ENCODE results near the gene C20orf202.

DNA sequence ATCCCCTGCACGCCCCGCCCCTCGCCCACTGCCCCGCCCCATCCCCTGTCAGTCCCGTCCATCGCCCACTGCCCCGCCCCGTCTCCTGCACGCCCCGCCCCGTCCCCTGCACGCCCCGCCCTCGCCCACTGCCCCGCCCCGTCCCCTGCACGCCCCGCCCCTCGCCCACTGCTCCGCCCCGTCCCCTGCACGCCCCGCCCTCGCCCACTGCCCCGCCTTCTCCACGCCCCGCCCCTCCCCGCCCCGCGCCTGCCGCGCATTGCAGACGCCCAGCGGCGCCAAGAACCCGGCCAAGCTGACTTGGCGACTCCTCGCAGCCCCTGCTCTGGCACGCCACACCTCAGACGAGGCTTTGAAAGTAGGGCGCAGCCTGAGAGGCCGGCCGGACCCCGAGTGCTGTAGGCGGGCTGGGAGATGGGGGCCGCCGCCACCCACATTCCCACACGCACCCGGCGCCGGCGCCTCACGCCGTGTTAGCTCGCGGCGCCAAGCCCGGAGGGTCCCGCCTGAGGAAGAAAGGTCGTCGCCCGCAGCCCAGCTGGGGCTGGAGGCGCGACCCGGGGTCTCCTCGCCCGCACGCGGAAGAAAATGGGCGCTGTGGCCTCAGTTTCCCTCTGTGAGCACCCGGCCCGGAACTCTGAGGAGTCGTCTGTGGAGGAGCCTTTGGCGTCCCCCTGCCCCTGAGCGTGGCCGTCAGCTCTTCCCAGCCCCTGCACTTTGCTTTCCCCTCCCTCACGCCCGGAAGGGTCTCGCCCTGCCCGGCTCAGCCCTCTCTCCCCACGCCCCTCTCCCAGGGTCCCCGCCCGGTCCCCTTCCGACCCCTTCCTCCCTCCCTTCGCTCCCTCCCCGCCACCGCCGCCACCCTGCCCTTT is 22.8 kb downstream of the C20orf202 start, which contains the start of gene RAD21L1:
- TF ChIP-seq, protein P1, sequence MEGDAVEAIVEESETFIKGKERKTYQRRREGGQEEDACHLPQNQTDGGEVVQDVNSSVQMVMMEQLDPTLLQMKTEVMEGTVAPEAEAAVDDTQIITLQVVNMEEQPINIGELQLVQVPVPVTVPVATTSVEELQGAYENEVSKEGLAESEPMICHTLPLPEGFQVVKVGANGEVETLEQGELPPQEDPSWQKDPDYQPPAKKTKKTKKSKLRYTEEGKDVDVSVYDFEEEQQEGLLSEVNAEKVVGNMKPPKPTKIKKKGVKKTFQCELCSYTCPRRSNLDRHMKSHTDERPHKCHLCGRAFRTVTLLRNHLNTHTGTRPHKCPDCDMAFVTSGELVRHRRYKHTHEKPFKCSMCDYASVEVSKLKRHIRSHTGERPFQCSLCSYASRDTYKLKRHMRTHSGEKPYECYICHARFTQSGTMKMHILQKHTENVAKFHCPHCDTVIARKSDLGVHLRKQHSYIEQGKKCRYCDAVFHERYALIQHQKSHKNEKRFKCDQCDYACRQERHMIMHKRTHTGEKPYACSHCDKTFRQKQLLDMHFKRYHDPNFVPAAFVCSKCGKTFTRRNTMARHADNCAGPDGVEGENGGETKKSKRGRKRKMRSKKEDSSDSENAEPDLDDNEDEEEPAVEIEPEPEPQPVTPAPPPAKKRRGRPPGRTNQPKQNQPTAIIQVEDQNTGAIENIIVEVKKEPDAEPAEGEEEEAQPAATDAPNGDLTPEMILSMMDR (IDR thresholded peaks at IDR 0.05) = no peak
- TF ChIP-seq POLR2A (IDR thresholded peaks at IDR 0.05) = no peak

All from lower leg skin (tissue), 3 donors.